NOMO-1 (cell line): Measurements from ENCODE around the gene CTDSPL2.
"Not testable (repeated sequence)": the region's sequence is repeated elsewhere in the genome, so short reads cannot be mapped to it uniquely, and the experiment has no call there.

Experiments
- DNase-seq, 2 experiments: peaks; one replicate each; lab custom pipeline; 2025; ENCODE audit not compliant: unreplicated experiment in 2 of 2; lab: John Stamatoyannopoulos, UW

CTDSPL2 gene

GRCh38 chr15:44426975-44427755 lies at the start of gene CTDSPL2:
CTDSPL2 (plus strand) TSS chr15:44427629; CDS start chr15:44459015, 31,386 bp downstream.
- peak; percentile 95 to 98 for DNase-seq

- DNase-seq = peak in 1 of 2 experiments; percentile 42
These were observed 46.2 kb upstream of the CTDSPL2 start for GRCh38 chr15:44381236-44381635.

GRCh38 chr15:44385344-44385942 lies 42.0 kb upstream of the CTDSPL2 start:
- DNase-seq = peak in 1 of 2 experiments; percentile 36

DNA sequence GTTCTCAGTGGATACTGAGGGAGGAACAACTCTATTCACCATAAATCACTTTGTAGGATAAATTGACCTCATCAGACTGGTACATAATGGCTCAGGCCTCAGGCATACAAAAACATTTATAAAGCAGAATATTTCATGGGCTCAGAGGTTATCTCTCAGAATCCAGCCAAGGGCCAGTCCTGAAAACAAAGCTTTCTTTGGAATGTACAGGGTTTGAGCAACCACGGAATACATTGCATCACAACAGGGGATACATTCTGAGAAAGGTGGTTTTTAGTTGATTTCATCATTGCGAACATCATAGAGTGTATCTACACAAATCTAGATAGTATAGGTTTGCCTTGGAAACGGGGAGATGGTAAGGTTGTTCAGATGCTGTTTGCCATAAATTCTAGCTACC lies 33.4 kb upstream of the CTDSPL2 start:
- peak in 1 of 2 experiments; percentile 28 for DNase-seq

GRCh38 chr15:44394562-44394961 lies 32.9 kb upstream of the CTDSPL2 start:
- no peak for DNase-seq

GRCh38 chr15:44397869-44398268 lies 29.6 kb upstream of the CTDSPL2 start:
- DNase-seq = no peak

- DNase-seq = no peak
These were observed 13.4 kb upstream of the CTDSPL2 start for GRCh38 chr15:44414001-44414400.

DNA sequence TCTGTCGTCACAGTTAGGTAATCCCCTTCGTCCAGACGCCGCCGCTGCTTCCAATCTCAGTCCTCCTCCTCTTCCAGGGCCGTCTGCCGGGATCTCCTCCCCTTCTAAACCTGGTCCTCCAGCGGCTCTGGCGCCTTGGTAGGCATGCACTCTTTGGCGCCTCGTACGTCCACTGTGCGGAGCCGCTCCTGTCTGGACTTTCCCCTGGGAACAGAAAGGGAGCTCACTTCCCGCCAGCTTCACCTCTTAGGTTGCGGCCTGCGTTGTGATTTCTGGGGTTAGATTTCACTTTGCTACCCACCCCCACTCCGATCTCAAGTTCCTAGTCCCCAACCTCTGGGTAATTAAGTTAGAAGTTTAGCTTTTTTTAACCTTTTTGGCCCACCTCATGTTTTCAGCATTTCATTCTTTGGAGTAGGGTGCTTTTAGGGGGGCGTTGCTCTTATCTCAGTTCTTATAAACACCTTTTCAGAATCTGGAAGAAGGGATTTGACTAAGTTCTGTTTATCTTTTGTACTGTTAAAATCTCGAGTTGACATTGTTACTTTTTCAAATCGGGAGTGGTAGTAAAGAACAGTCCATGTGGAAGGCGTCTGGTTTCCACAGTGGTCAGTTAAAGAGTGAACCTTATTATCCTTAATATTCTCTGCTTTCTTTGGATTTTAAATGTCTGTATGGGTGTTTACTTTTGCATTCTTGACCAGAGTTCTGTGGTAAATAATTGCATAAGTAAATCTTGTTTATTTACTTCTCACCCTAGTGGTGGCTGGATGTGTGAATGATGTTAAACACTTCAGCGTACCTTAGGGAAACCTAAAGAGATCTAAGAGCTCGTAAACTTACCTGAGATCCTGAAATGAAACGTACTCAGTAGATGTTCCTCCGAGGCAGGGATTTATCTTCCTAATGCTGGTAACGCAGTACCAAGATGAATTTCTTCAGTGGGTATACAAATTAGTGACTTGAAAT lies 611 bp downstream of the CTDSPL2 start:
- DNase-seq = peak; percentile 29 to 32

- DNase-seq = no peak
These were observed 8.7 kb downstream of the CTDSPL2 start for GRCh38 chr15:44435893-44436667.

GRCh38 chr15:44438402-44438801 lies 11.0 kb downstream of the CTDSPL2 start:
- DNase-seq = no peak

GRCh38 chr15:44441095-44441501 lies 13.7 kb downstream of the CTDSPL2 start:
- no peak for DNase-seq

DNA sequence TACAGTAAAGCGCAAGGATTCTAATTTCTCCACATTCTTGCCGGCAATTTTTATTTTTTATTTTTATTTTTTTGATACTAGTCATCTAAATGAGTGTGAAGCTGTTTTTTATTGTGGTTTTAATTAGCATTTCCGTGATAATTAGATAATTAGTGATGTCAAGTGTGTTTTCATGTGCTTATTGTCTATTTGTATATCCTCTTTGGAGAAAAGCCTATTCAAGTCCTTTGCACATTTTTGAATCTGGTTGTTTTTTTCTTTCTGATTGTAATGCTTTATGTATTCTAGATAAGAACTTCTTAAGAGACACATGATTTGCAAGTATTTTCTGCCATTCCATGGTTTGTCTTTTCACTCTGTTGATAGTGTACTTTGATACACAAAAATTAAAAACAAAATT lies 16.1 kb downstream of the CTDSPL2 start:
- no peak for DNase-seq

GRCh38 chr15:44447772-44448376 lies 20.4 kb downstream of the CTDSPL2 start:
- no peak for DNase-seq

- DNase-seq = no peak
These were observed 22.7 kb downstream of the CTDSPL2 start for GRCh38 chr15:44450172-44450571.

DNA sequence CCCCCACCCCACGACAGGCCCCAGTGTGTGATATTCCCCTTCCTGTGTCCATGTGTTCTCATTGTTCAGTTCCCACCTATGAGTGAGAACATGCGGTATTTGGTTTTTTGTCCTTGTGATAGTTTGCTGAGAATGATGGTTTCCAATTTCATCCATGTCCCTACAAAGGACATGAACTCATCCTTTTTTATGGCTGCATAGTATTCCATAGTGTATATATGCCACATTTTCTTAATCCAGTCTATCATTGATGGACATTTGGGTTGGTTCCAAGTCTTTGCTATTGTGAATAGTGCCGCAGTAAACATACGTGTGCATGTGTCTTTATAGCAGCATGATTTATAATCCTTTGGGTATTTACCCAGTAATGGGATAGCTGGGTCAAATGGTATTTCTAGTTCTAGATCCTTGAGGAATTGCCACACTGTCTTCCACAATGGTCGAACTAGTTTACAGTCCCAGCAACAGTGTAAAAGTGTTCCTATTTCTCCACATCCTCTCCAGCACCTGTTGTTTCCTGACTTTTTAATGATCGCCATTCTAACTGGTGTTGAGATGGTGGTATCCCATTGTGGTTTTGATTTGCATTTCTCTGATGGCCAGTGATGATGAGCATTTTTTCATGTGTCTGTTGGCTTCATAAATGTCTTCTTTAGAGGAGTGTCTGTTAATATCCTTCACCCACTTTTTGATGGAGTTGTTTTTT lies 26.3 kb downstream of the CTDSPL2 start:
- not testable (repeated sequence) for DNase-seq

DNA sequence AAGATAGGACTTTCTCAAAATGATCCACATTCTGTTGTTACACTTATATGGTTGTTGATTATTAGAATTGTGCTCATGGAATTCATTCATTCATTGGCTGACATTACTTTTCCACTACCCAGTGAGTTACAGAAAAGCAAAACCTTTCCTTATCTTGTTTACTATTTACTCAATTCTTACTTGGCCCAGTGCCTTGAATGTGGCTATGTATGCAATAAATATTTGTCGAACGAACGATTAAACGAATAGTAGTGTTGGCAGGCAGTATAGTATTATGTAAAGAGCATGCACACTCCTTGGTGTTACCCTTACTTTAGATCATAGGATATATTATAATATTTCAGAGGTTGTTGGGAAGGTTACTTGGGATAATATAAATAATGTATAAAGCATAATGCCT lies 31.0 kb downstream of the CTDSPL2 start:
- no peak for DNase-seq

- no peak for DNase-seq
These were observed 41.4 kb downstream of the CTDSPL2 start for GRCh38 chr15:44468709-44469385.

DNA sequence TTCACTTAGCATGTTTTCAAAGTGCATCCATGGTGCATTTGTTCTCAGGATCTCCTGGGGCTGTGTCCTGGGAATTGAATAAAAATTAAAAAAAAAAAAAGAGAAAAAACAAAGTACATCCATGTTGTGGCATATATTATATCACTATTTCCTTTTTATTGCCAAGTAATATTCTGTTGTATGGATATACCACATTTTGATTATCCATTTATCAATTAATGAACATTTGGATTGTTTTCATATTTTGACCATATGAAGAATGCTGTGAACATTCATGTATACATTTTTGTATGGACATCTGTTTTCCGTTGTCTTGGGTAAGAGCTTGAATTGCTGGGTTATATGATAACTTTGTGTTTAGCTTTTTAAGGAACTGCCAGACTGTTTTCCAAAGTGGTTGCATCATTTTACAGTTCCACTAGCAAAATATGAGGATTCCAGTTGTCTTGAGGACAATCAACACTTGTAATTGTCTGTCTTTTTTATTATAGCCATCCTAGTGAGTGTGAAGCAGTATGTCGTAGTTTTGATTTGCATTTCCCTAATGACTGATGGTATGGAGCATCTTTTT lies 44.5 kb downstream of the CTDSPL2 start:
- no peak for DNase-seq
